Mucosa of stomach (tissue), 1 donor: Measurements from ENCODE around the gene ANKRD11.

Experiments used
- H3K27me3 ChIP-seq: one replicate; pipeline ENCODE4 v1.7.0; 2013; ENCODE audit warnings: mild to moderate bottlenecking, low read length; ENCODE audit not compliant: control insufficient read depth, insufficient read depth
- H3K36me3 ChIP-seq: one replicate; pipeline ENCODE4 v1.7.0; 2013; ENCODE audit warnings: low read length; ENCODE audit not compliant: control insufficient read depth, insufficient read depth
- H3K4me1 ChIP-seq: one replicate; pipeline ENCODE4 v1.7.0; 2013; ENCODE audit warnings: mild to moderate bottlenecking, low read length; ENCODE audit not compliant: control insufficient read depth, insufficient read depth
- H3K4me3 ChIP-seq: one replicate; pipeline ENCODE4 v1.7.0; 2013; ENCODE audit warnings: low read length
- H3K9ac ChIP-seq: one replicate; pipeline ENCODE4 v1.7.0; 2013; ENCODE audit warnings: mild to moderate bottlenecking, low read length, moderate library complexity
- H3K9me3 ChIP-seq: one replicate; pipeline ENCODE4 v1.7.0; 2013; ENCODE audit warnings: mild to moderate bottlenecking, low read length, moderate library complexity; ENCODE audit not compliant: control insufficient read depth
- donor health status: Pancreatic carcinoma.

The ANKRD11 gene

GRCh38 chr16:89241187-89242007 lies 249.0 kb downstream of the ANKRD11 start:
- Histone ChIP-seq H3K4me1 (no peaks in the 10 kb centered on the region), H3K4me3 (peak overlapping the region; percentile 75), H3K36me3 (no peaks in the 10 kb centered on the region), H3K9me3 (no peaks in the 10 kb centered on the region), H3K9ac (peak overlapping the region; percentile 97), H3K27me3 (no peaks in the 10 kb centered on the region)

GRCh38 chr16:89237733-89238132 lies 252.6 kb downstream of the ANKRD11 start:
- H3K36me3 ChIP-seq, result no peaks in the 10 kb centered on the region
- no peaks in the 10 kb centered on the region for H3K9me3 ChIP-seq
- no peaks in the 10 kb centered on the region for H3K27me3 ChIP-seq
- no peaks in the 10 kb centered on the region for H3K4me1 ChIP-seq
- no peak overlapping the region for H3K4me3 ChIP-seq
- no peak overlapping the region for H3K9ac ChIP-seq

DNA sequence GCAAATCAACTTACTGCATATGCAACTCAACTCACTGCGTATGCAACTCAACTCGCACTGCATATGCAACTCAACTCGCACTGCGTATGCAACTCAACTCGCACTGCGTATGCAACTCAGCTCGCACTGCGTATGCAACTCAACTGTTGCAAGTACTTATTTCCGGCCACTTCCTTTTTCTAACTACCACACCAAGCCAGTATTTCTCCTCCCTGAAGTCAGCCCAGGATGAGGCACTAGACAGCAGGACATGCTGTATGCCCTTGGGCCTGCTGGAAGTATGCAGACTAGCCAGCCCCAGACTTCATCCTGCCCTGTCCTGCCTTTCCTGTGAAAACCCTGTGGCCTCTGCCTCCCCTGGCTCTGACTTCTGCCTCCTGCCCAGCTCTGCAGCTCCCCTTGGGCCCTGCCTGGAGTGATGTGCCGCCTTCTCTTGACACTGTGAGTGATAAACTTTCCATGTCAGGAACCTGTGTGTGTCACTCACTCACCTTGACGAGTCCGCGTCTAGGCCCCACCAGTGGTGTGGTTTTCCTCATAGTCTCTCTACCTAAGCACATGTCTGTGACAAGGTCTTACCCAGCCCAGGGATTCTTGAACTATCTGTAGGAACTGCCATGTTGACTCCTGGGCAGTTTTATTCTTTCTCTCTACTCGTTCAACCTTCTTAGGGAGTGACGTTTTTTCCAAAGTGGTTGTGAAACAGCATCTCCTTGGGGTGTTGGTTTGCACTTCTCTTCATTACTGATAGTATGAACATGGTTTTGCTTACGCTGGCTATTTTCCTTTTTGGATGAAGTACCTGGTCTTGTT lies 256.5 kb downstream of the ANKRD11 start:
- Histone ChIP-seq H3K9ac (no peak overlapping the region), H3K4me3 (no peak overlapping the region), H3K27me3 (no peaks in the 10 kb centered on the region), H3K9me3 (no peaks in the 10 kb centered on the region), H3K36me3 (no peaks in the 10 kb centered on the region), H3K4me1 (no peaks in the 10 kb centered on the region)

DNA sequence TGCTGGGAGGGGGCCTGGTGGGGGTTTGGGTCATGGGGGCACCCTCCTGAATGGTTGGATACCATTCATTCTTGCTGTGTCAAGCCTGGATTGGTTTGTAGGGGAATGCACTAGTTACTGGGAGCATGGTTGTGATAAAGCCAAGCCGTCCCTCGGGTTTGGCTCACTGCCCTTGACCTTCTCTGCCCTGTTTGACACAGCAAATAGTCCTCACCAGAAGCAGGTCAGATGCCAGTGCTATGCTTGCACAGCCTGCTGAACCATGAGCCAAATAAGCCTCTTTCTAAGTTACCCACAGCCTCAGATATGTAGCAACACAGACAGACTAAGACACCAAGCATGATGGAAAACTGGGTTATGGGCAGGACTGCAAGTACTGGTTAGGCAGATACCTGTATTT lies 258.3 kb downstream of the ANKRD11 start:
- Histone ChIP-seq H3K4me1 (no peaks in the 10 kb centered on the region), H3K27me3 (no peaks in the 10 kb centered on the region), H3K9me3 (no peaks in the 10 kb centered on the region), H3K9ac (no peak overlapping the region), H3K36me3 (peaks cover 9% of the 10 kb centered on the region), H3K4me3 (no peak overlapping the region)

DNA sequence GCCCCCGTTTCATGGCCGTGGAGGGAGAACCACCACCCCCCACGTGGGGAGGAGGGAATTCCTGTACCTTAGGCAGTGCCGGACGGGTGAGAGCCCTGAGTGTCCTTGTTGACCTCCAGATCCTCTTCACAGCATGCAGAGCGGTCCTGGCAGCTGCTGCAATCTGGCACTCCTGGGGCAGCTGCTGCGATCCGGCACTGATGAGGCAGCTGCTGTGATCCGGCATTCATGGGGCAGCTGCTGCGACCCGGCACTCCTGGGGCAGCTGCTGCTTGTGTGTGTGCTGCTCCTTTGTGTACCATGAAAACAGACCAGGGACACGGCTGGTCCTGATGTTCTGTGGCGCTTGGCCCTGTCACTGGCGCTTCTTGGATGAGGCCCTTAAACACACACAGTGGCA lies 260.1 kb downstream of the ANKRD11 start:
- H3K4me3 ChIP-seq, result no peak overlapping the region
- no peaks in the 10 kb centered on the region for H3K27me3 ChIP-seq
- no peaks in the 10 kb centered on the region for H3K4me1 ChIP-seq
- no peaks in the 10 kb centered on the region for H3K9me3 ChIP-seq
- no peak overlapping the region for H3K9ac ChIP-seq
- peaks cover 15% of the 10 kb centered on the region for H3K36me3 ChIP-seq

- peaks cover 15% of the 10 kb centered on the region for H3K36me3 ChIP-seq
Measured at GRCh38 chr16:89224665-89225064, 265.7 kb downstream of the ANKRD11 start.

GRCh38 chr16:89222931-89223330 lies 267.4 kb downstream of the ANKRD11 start:
- peaks cover 14% of the 10 kb centered on the region for H3K36me3 ChIP-seq
- no peak overlapping the region for H3K9ac ChIP-seq
- H3K4me1 ChIP-seq, result no peaks in the 10 kb centered on the region

More at GRCh38 chr16:89224665-89225064, 265.7 kb downstream of the ANKRD11 start:
- no peak overlapping the region for H3K9ac ChIP-seq
- H3K4me3 ChIP-seq, result no peak overlapping the region
- no peaks in the 10 kb centered on the region for H3K27me3 ChIP-seq
- no peaks in the 10 kb centered on the region for H3K4me1 ChIP-seq
- H3K9me3 ChIP-seq, result no peaks in the 10 kb centered on the region

GRCh38 chr16:89221604-89222003 lies 268.8 kb downstream of the ANKRD11 start:
- H3K36me3 ChIP-seq, result peaks cover 1% of the 10 kb centered on the region
- H3K9ac ChIP-seq, result no peak overlapping the region
- no peaks in the 10 kb centered on the region for H3K9me3 ChIP-seq
- peaks cover 5% of the 10 kb centered on the region for H3K4me1 ChIP-seq
- no peaks in the 10 kb centered on the region for H3K27me3 ChIP-seq
- H3K4me3 ChIP-seq, result no peak overlapping the region

More at GRCh38 chr16:89222931-89223330, 267.4 kb downstream of the ANKRD11 start:
- Histone ChIP-seq H3K27me3 (no peaks in the 10 kb centered on the region), H3K9me3 (no peaks in the 10 kb centered on the region), H3K4me3 (no peak overlapping the region)

- Histone ChIP-seq H3K27me3 (no peaks in the 10 kb centered on the region), H3K36me3 (no peaks in the 10 kb centered on the region), H3K4me1 (peaks cover 10% of the 10 kb centered on the region), H3K9ac (no peak overlapping the region), H3K4me3 (no peak overlapping the region), H3K9me3 (no peaks in the 10 kb centered on the region)
Measured at GRCh38 chr16:89219365-89219764, 271.0 kb downstream of the ANKRD11 start.
